H1 (cell line): Measurements from ENCODE around the gene SATB2. TPM values are rescaled to one million over a fixed set of nuclear protein-coding genes. Genes with fewer than 3 reads are reported as not detected.

Source experiments
- CTCF ChIA-PET: fragments of 300-600 bp; sonication (Branson Sonifier 250); formaldehyde crosslinking; loops from one replicate; lab custom pipeline; 2021; ENCODE audit not compliant: partially characterized antibody; lab: Charles Lee
- POLR2A ChIA-PET: fragments of 300-600 bp; sonication (Branson Sonifier 250); formaldehyde crosslinking; loops from one replicate; lab custom pipeline; 2021; ENCODE audit warnings: inconsistent platforms; ENCODE audit not compliant: partially characterized antibody; lab: Charles Lee
- DNase-seq, 2 experiments: peaks; one replicate each; pipeline versions ENCODE4 v3.0.0 to v3.0.0-alpha.2; 2010 to 2022; ENCODE audit warnings: low spot score in 2 of 2, low read depth in 1 of 2, mixed read lengths in 1 of 2
- FAIRE-seq: peaks from 2 replicates; lab custom pipeline; 2011; peaks lifted over from hg19 to GRCh38; lab: Jason Lieb, UNC
- H2AFZ ChIP-seq: 2 replicates; pipeline ENCODE4 v1.8.1; 2012; ENCODE audit warnings: low read length, inconsistent platforms
- H2AK5ac ChIP-seq: 2 replicates; pipeline ENCODE4 v1.6.1; 2013; ENCODE audit warnings: low read depth, low read length
- H2BK120ac ChIP-seq: replicated peaks from 2 replicates; pipeline ENCODE3; 2013; ENCODE audit warnings: low read depth, low read length, inconsistent platforms
- H2BK12ac ChIP-seq: 2 replicates; pipeline ENCODE4 v1.6.1; 2013; ENCODE audit warnings: low read depth, low read length
- H2BK15ac ChIP-seq: 2 replicates; pipeline ENCODE4 v1.6.1; 2013; ENCODE audit warnings: low read length
- H2BK20ac ChIP-seq: 2 replicates; pipeline ENCODE4 v1.6.1; 2013; ENCODE audit warnings: low read length
- H2BK5ac ChIP-seq: 2 replicates; pipeline ENCODE4 v1.6.1; 2013; ENCODE audit warnings: low read depth, low read length
- H3K14ac ChIP-seq: 2 replicates; pipeline ENCODE4 v1.6.1; 2013; ENCODE audit warnings: inconsistent platforms; ENCODE audit not compliant: insufficient read length
- H3K18ac ChIP-seq: 2 replicates; pipeline ENCODE4 v1.6.1; 2013; ENCODE audit warnings: low read length; ENCODE audit errors: extremely low read depth
- H3K23ac ChIP-seq: 2 replicates; pipeline ENCODE4 v1.6.1; 2013; ENCODE audit warnings: inconsistent platforms; ENCODE audit not compliant: insufficient read length
- H3K23me2 ChIP-seq: 2 replicates; pipeline ENCODE4 v1.6.1; 2013; ENCODE audit warnings: low read depth, low read length
- H3K27ac ChIP-seq: 2 replicates; pipeline ENCODE4 v1.6.1; 2011; ENCODE audit warnings: low read depth, low read length, inconsistent platforms
- H3K27me3 ChIP-seq, 4 experiments: replicated peaks in 1 of 4; 1 replicate in 1 of 4; 2 replicates in 3 of 4; pipeline versions ENCODE4 v1.6.1 to v1.8.1; 2011 to 2013; ENCODE audit warnings: low read length in 3 of 4, mild to moderate bottlenecking in 3 of 4, inconsistent platforms in 2 of 4, mixed read lengths in 2 of 4, moderate library complexity in 1 of 4; ENCODE audit not compliant: control insufficient read depth in 3 of 4, insufficient read depth in 3 of 4; ENCODE audit errors: extremely low read depth in 1 of 4
- H3K36me3 ChIP-seq, 4 experiments: 2 replicates each; pipeline versions ENCODE4 v1.6.1 to v1.8.1; 2011 to 2013; ENCODE audit warnings: mild to moderate bottlenecking in 4 of 4, low read length in 3 of 4, moderate library complexity in 2 of 4, control low read depth in 1 of 4, inconsistent platforms in 1 of 4; ENCODE audit not compliant: insufficient read depth in 4 of 4, control insufficient read depth in 2 of 4
- H3K4ac ChIP-seq: replicated peaks from 2 replicates; pipeline ENCODE3; 2013; ENCODE audit warnings: low read length, low read depth, mixed read lengths, inconsistent platforms; ENCODE audit not compliant: insufficient read length
- H3K4me1 ChIP-seq, 4 experiments: replicated peaks in 1 of 4; 1 replicate in 1 of 4; 2 replicates in 3 of 4; pipeline versions ENCODE4 v1.6.1 to v1.8.1; 2011 to 2013; ENCODE audit warnings: low read length in 3 of 4, inconsistent platforms in 2 of 4, mixed read lengths in 1 of 4; ENCODE audit not compliant: insufficient read depth in 4 of 4, control insufficient read depth in 3 of 4
- H3K4me2 ChIP-seq, 2 experiments: 2 replicates each; pipeline versions ENCODE4 v1.6.1 to v1.8.1; 2011 to 2013; ENCODE audit warnings: low read depth in 2 of 2, low read length in 2 of 2, control low read depth in 1 of 2, inconsistent platforms in 1 of 2, mild to moderate bottlenecking in 1 of 2; ENCODE audit not compliant: insufficient read depth in 1 of 2
- H3K4me3 ChIP-seq, 4 experiments: fragments of 200-600, 300-600 bp in 1 of 4; sonication (generic), shearing (Covaris generic), sonication (Bioruptor Twin) in 1 of 4; 2 replicates each; pipeline versions ENCODE4 v1.5.1 to v1.8.1; 2011 to 2016; ENCODE audit warnings: low read length in 4 of 4, low read depth in 3 of 4, control low read depth in 2 of 4, inconsistent platforms in 2 of 4, mild to moderate bottlenecking in 2 of 4, mixed read lengths in 1 of 4, moderate library complexity in 1 of 4; ENCODE audit not compliant: insufficient read depth in 2 of 4; ENCODE audit errors: extremely low read depth in 1 of 4
- H3K56ac ChIP-seq: replicated peaks from 2 replicates; pipeline ENCODE3; 2013; ENCODE audit warnings: low read depth, mild to moderate bottlenecking, mixed read lengths, low read length, inconsistent platforms; ENCODE audit not compliant: insufficient read length
- H3K79me1 ChIP-seq: 2 replicates; pipeline ENCODE4 v1.6.1; 2013; ENCODE audit warnings: low read depth, low read length, control low read depth
- H3K79me2 ChIP-seq, 2 experiments: 2 replicates each; pipeline versions ENCODE4 v1.6.1 to v1.8.1; 2012 to 2013; ENCODE audit warnings: low read length in 2 of 2, mild to moderate bottlenecking in 2 of 2, inconsistent platforms in 1 of 2; ENCODE audit not compliant: insufficient read depth in 2 of 2, control insufficient read depth in 1 of 2
- H3K9ac ChIP-seq, 4 experiments: replicated peaks in 1 of 4; 1 replicate in 1 of 4; 2 replicates in 3 of 4; pipeline versions ENCODE4 v1.6.1 to v1.8.1; 2011 to 2013; ENCODE audit warnings: low read depth in 3 of 4, low read length in 3 of 4, control low read depth in 2 of 4, mild to moderate bottlenecking in 2 of 4, moderate library complexity in 2 of 4, inconsistent platforms in 1 of 4; ENCODE audit errors: extremely low read depth in 1 of 4
- H3K9me3 ChIP-seq, 2 experiments: 2 replicates each; pipeline versions ENCODE4 v1.6.1 to v1.8.1; 2012 to 2013; ENCODE audit warnings: mild to moderate bottlenecking in 2 of 2, moderate library complexity in 2 of 2, control low read depth in 1 of 2, inconsistent platforms in 1 of 2, low read depth in 1 of 2, low read length in 1 of 2, mixed read lengths in 1 of 2; ENCODE audit not compliant: insufficient read depth in 2 of 2
- H4K20me1 ChIP-seq, 2 experiments: replicated peaks in 1 of 2; 2 replicates each; pipeline versions ENCODE3 to v1.8.1; 2011 to 2013; ENCODE audit warnings: inconsistent platforms in 2 of 2, low read length in 2 of 2, mild to moderate bottlenecking in 1 of 2; ENCODE audit not compliant: insufficient read depth in 2 of 2, control insufficient read depth in 1 of 2
- H4K5ac ChIP-seq: 2 replicates; pipeline ENCODE4 v1.6.1; 2013; ENCODE audit warnings: low read length, low read depth, mixed read lengths, inconsistent platforms; ENCODE audit not compliant: insufficient read length
- H4K8ac ChIP-seq: 2 replicates; pipeline ENCODE4 v1.8.0; 2013; ENCODE audit warnings: mild to moderate bottlenecking, moderate library complexity, low read length, inconsistent platforms; ENCODE audit not compliant: insufficient read depth; ENCODE audit errors: extremely low read depth
- H4K91ac ChIP-seq: replicated peaks from 2 replicates; pipeline ENCODE3; 2013; ENCODE audit warnings: low read length, mixed read lengths, inconsistent platforms; ENCODE audit not compliant: insufficient read length
- BCL11A ChIP-seq, 2 experiments: IDR thresholded peaks; one replicate each; pipeline ENCODE4 v1.6.1; 2011; ENCODE audit warnings: low read depth in 2 of 2, low read length in 2 of 2, mild to moderate bottlenecking in 2 of 2
- E2F6 ChIP-seq: IDR thresholded peaks from 2 replicates; pipeline ENCODE4 v1.6.1; 2012; ENCODE audit warnings: inconsistent platforms
- EZH2 ChIP-seq: fragments of 200-600 bp; sonication (generic); IDR thresholded peaks from 2 replicates; pipeline ENCODE4 v1.7.1; 2012; ENCODE audit warnings: low read depth, mild to moderate bottlenecking, moderate library complexity, low read length, inconsistent platforms; ENCODE audit not compliant: severe bottlenecking
- FOSL1 ChIP-seq: IDR thresholded peaks from 2 replicates; pipeline ENCODE4 v1.6.1; 2011; ENCODE audit warnings: mild to moderate bottlenecking, low read depth, low read length, moderate library complexity; ENCODE audit not compliant: insufficient read depth
- GABPA ChIP-seq: IDR thresholded peaks from 2 replicates; pipeline ENCODE4 v1.6.1; 2011; ENCODE audit warnings: mild to moderate bottlenecking, low read length, moderate library complexity, borderline replicate concordance; ENCODE audit not compliant: insufficient read depth
- JUN ChIP-seq: IDR thresholded peaks from 2 replicates; pipeline ENCODE4 v1.6.1; 2011; ENCODE audit warnings: low read depth, mild to moderate bottlenecking, improper control_type of control experiment, low read length
- KDM5A ChIP-seq: fragments of 200-600 bp; IDR thresholded peaks from 2 replicates; pipeline ENCODE4 v1.7.1; 2012; ENCODE audit warnings: mild to moderate bottlenecking, low read length, inconsistent platforms, mixed read lengths
- NRF1 ChIP-seq: IDR thresholded peaks from 2 replicates; pipeline ENCODE4 v1.6.1; 2011; ENCODE audit warnings: mild to moderate bottlenecking, low read depth, low read length, improper control_type of control experiment
- SUZ12 ChIP-seq: fragments of 200-600 bp; sonication (generic); IDR thresholded peaks from 2 replicates; pipeline ENCODE4 v1.6.1; 2012; ENCODE audit warnings: mild to moderate bottlenecking, inconsistent platforms, low read length, moderate library complexity, mixed read lengths
- TAF7 ChIP-seq: optimal IDR thresholded peaks from 2 replicates; pipeline ENCODE3; 2011; ENCODE audit warnings: low read depth, mild to moderate bottlenecking, inconsistent platforms, low read length, moderate library complexity, borderline replicate concordance
- WGBS, 2 experiments: shearing (Covaris generic) in 1 of 2; methylation state at CpG; one replicate each; pipeline versions ENCODE4 v1.1.6 to v1.1.7; 2013 to 2015; ENCODE audit warnings: low lambda C conversion rate in 2 of 2, mixed read lengths in 2 of 2, inconsistent platforms in 1 of 2, low coverage in 1 of 2, missing lambda C conversion rate in 1 of 2; ENCODE audit not compliant: insufficient replicate concordance in 2 of 2, insufficient coverage in 1 of 2, insufficient read length in 1 of 2; ENCODE audit errors: extremely low coverage in 1 of 2, missing lambda C conversion rate in 1 of 2; 5-methylcytosine and 5-hydroxymethylcytosine counted together
- polyA plus RNA-seq, 7 experiments: library from polyadenylated mRNA; depleted of rRNA in 3 of 7; stranded (reverse) in 5 of 7; unstranded in 2 of 7; fragments of >200 nt in 5 of 7; fragments of 200-250 nt in 2 of 7; gene quantifications; 1 replicate in 5 of 7; 2 replicates in 1 of 7; 4 replicates in 1 of 7; pipeline versions ENCODE4 v1.2.1 to v1.2.3, GENCODE V29; 2011 to 2013; ENCODE audit warnings: missing spikeins in 2 of 7, mixed read lengths in 2 of 7
- total RNA-seq: library from RNA; stranded (reverse); fragmentation: NEBNext Ultra II Directional; extraction: Animal tissue kit (Norgen Biotek cat#: 25700); gene quantifications from 2 replicates; pipeline ENCODE4 v1.2.1, GENCODE V29; 2021

SATB2 gene
- total and polyA plus RNA-seq, 2 of the 8 experiments (the other 6 are each of a cell fraction or from before 2014, with no cell fraction given): 1.3 to 5.7 TPM

- no peaks in the 10 kb centered on the region for H3K79me2 ChIP-seq
- no peaks in the 10 kb centered on the region for H3K9me3 ChIP-seq
- H3K14ac ChIP-seq: no peak overlapping the region
- peak overlapping the region; percentile 32 to 65 (median 50); a peak in 7 of 8 replicates for H3K4me3 ChIP-seq
- WGBS, 2 experiments: 1% methylated on average over 27 of the region's 35 CpGs; no CpG with 5 or more reads in 1 of the 2 experiments
- H2BK5ac ChIP-seq: peak overlapping the region; percentile 35; the same call in 1 of the 2 replicates
- no peak overlapping the region for H2AK5ac ChIP-seq
- H3K27me3 ChIP-seq: peaks cover 40 to 83% (median 63%) of the 10 kb centered on the region in 4 experiments
- H3K9ac ChIP-seq: no peak overlapping the region; a peak in 1 of 7 replicates
- peak overlapping the region; percentile 90; the same call in 1 of the 2 replicates for H2BK20ac ChIP-seq
- H3K4me2 ChIP-seq: peak overlapping the region; percentile 63 to 85
- no peak overlapping the region for H2BK120ac ChIP-seq
- no peak overlapping the region for H4K91ac ChIP-seq
- H3K36me3 ChIP-seq: peaks cover 0 to 5% (median 0%) of the 10 kb centered on the region in 4 experiments; a peak in 1 of 8 replicates
- DNase-seq: no peak
- FAIRE-seq: no peak
- H2AFZ ChIP-seq: no peak overlapping the region
- no peak overlapping the region for H3K27ac ChIP-seq
- H3K4me1 ChIP-seq: peaks cover 0 to 34% (median 11%) of the 10 kb centered on the region in 4 experiments; a peak in 6 of 7 replicates
- peaks cover 42% of the 10 kb centered on the region for H3K23me2 ChIP-seq
- no peak overlapping the region for H4K5ac ChIP-seq
- H3K23ac ChIP-seq: no peak overlapping the region
- H3K4ac ChIP-seq: no peak overlapping the region
- ChIA-PET CTCF (interaction anchor here (0.8 to 12.1 kb wide), 3 partner anchors 10 to 58 kb away, joined by 4 to 298 read pairs (median 21); no protein-coding TSS in a partner anchor), POLR2A (interaction anchor here (0.9 kb wide), 1 partner anchor 9 kb away, joined by 3 read pairs; no protein-coding TSS in a partner anchor)
- no peak overlapping the region for H2BK15ac ChIP-seq
- no peak overlapping the region for H3K56ac ChIP-seq
- peaks cover 2 to 5% of the 10 kb centered on the region in 2 experiments for H4K20me1 ChIP-seq
- H2BK12ac ChIP-seq: peak overlapping the region; percentile 50; the same call in 1 of the 2 replicates
- H4K8ac ChIP-seq: no peak overlapping the region
- peak overlapping the region; percentile 48; the same call in 1 of the 2 replicates for H3K18ac ChIP-seq
- H3K79me1 ChIP-seq: no peaks in the 10 kb centered on the region
- no peak for TF ChIP-seq JUN
- TF ChIP-seq KDM5A: no peak
- TF ChIP-seq TAF7: no peak
- TF ChIP-seq BCL11A (IDR thresholded peaks at IDR 0.05; ENCODE audit: low read depth in 2 of 2, low read length in 2 of 2): no peak
- TF ChIP-seq FOSL1: no peak
- TF ChIP-seq NRF1: no peak
- no peak for TF ChIP-seq GABPA
- no peak for TF ChIP-seq E2F6
- TF ChIP-seq SUZ12: peak; percentile 93; the same call in 1 of the 2 replicates
- TF ChIP-seq EZH2: peak; percentile 92
These were observed 4.1 kb upstream of the SATB2 start for GRCh38 chr2:199461711-199462346.
